ENCODE measurements around the gene PSMD3. TPM values are rescaled to one million over a fixed set of nuclear protein-coding genes. Genes with fewer than 3 reads are reported as not detected.
A peak's percentile ranks its signal among the peaks of the same experiment; 100 is the strongest.

PSMD3 gene
- total and polyA plus RNA-seq, 9 of the 15 experiments (the other 6 are each of a cell fraction or from before 2014, with no cell fraction given), result 2.0 to 251 (median 135) TPM

DNA sequence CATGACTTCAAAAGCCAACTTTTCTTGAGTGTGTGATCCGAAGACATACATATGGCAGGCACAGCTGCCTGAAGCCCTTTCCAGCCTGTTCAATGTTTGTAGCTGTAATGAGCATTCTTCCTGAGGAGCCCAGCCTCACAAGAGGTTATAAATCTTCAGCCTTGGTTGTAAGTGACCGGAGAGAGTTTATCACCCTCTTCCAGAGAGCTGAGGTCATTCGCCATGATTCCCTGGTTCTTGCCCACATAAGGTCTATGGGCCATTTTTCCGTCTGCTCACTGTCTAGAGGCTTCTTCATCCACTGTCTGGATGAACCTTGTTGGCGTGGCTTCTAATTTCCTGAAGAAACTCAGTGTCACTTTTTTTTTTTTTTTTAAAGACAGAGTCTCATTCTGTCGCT lies 24.9 kb downstream of the PSMD3 start (continued):
- TF ChIP-seq, protein P1, sequence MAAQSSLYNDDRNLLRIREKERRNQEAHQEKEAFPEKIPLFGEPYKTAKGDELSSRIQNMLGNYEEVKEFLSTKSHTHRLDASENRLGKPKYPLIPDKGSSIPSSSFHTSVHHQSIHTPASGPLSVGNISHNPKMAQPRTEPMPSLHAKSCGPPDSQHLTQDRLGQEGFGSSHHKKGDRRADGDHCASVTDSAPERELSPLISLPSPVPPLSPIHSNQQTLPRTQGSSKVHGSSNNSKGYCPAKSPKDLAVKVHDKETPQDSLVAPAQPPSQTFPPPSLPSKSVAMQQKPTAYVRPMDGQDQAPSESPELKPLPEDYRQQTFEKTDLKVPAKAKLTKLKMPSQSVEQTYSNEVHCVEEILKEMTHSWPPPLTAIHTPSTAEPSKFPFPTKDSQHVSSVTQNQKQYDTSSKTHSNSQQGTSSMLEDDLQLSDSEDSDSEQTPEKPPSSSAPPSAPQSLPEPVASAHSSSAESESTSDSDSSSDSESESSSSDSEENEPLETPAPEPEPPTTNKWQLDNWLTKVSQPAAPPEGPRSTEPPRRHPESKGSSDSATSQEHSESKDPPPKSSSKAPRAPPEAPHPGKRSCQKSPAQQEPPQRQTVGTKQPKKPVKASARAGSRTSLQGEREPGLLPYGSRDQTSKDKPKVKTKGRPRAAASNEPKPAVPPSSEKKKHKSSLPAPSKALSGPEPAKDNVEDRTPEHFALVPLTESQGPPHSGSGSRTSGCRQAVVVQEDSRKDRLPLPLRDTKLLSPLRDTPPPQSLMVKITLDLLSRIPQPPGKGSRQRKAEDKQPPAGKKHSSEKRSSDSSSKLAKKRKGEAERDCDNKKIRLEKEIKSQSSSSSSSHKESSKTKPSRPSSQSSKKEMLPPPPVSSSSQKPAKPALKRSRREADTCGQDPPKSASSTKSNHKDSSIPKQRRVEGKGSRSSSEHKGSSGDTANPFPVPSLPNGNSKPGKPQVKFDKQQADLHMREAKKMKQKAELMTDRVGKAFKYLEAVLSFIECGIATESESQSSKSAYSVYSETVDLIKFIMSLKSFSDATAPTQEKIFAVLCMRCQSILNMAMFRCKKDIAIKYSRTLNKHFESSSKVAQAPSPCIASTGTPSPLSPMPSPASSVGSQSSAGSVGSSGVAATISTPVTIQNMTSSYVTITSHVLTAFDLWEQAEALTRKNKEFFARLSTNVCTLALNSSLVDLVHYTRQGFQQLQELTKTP (IDR thresholded peaks at IDR 0.05; ENCODE audit: low read depth in 1 of 2, partially characterized antibody in 2 of 2), result no peak
- TF ChIP-seq ZFX (CRISPR knock-in tag; IDR thresholded peaks at IDR 0.05), result no peak
- TF ChIP-seq, protein P2, sequence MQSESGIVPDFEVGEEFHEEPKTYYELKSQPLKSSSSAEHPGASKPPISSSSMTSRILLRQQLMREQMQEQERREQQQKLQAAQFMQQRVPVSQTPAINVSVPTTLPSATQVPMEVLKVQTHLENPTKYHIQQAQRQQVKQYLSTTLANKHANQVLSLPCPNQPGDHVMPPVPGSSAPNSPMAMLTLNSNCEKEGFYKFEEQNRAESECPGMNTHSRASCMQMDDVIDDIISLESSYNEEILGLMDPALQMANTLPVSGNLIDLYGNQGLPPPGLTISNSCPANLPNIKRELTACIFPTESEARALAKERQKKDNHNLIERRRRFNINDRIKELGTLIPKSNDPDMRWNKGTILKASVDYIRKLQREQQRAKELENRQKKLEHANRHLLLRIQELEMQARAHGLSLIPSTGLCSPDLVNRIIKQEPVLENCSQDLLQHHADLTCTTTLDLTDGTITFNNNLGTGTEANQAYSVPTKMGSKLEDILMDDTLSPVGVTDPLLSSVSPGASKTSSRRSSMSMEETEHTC (IDR thresholded peaks at IDR 0.05), result no peak
- TF ChIP-seq ZNF695 (CRISPR knock-in tag; IDR thresholded peaks at IDR 0.05), result no peak
- no peak for TF ChIP-seq ZNF75A (CRISPR knock-in tag; IDR thresholded peaks at IDR 0.05)
- TF ChIP-seq TEAD1 (CRISPR knock-in tag; IDR thresholded peaks at IDR 0.05), result no peak
- TF ChIP-seq RAD21 (CRISPR knock-in tag; conservative IDR thresholded peaks at IDR 0.05 in 1 of 2, IDR thresholded peaks at IDR 0.05 in 1 of 2), result no peak
- TF ChIP-seq PRPF4 (IDR thresholded peaks at IDR 0.05; ENCODE audit: insufficient read depth, low read depth, low read length, poor library complexity, severe bottlenecking), result no peak
- TF ChIP-seq ZNF316 (IDR thresholded peaks at IDR 0.05), result no peak
- no peak for TF ChIP-seq CREBBP (IDR thresholded peaks at IDR 0.05; ENCODE audit: low read depth, low read length)
- no peak for TF ChIP-seq ERF (CRISPR knock-in tag; IDR thresholded peaks at IDR 0.05)
- no peak for TF ChIP-seq BMI1 (IDR thresholded peaks at IDR 0.05; ENCODE audit: low read length)
- TF ChIP-seq SRSF3 (IDR thresholded peaks at IDR 0.05; ENCODE audit: insufficient read depth, low read length), result no peak
- TF ChIP-seq, protein P3, sequence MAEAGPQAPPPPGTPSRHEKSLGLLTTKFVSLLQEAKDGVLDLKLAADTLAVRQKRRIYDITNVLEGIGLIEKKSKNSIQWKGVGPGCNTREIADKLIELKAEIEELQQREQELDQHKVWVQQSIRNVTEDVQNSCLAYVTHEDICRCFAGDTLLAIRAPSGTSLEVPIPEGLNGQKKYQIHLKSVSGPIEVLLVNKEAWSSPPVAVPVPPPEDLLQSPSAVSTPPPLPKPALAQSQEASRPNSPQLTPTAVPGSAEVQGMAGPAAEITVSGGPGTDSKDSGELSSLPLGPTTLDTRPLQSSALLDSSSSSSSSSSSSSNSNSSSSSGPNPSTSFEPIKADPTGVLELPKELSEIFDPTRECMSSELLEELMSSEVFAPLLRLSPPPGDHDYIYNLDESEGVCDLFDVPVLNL (CRISPR knock-in tag; IDR thresholded peaks at IDR 0.05; ENCODE audit: low read depth), result no peak
- TF ChIP-seq, protein P4, sequence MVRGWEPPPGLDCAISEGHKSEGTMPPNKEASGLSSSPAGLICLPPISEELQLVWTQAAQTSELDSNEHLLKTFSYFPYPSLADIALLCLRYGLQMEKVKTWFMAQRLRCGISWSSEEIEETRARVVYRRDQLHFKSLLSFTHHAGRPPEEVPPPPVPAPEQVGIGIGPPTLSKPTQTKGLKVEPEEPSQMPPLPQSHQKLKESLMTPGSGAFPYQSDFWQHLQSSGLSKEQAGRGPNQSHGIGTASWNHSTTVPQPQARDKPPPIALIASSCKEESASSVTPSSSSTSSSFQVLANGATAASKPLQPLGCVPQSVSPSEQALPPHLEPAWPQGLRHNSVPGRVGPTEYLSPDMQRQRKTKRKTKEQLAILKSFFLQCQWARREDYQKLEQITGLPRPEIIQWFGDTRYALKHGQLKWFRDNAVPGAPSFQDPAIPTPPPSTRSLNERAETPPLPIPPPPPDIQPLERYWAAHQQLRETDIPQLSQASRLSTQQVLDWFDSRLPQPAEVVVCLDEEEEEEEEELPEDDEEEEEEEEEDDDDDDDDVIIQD (CRISPR knock-in tag; IDR thresholded peaks at IDR 0.05), result no peak
- no peak for TF ChIP-seq KDM4B (IDR thresholded peaks at IDR 0.05; ENCODE audit: borderline replicate concordance in 2 of 2, low read depth in 1 of 2)
- TF ChIP-seq HMGN3 (IDR thresholded peaks at IDR 0.05; ENCODE audit: borderline replicate concordance, extremely low read depth, insufficient read length, low read depth, low read length), result no peak
- no peak for TF ChIP-seq DDX20 (tag; IDR thresholded peaks at IDR 0.05; ENCODE audit: low read depth)
- no peak for TF ChIP-seq ZBED1 (IDR thresholded peaks at IDR 0.05)
- peak; percentile 85 for TF ChIP-seq ARID1B (IDR thresholded peaks at IDR 0.05)
- no peak for TF ChIP-seq POLR2G (IDR thresholded peaks at IDR 0.05; ENCODE audit: low read depth, low read length)
- no peak for TF ChIP-seq ZNF274 (IDR thresholded peaks at IDR 0.05; ENCODE audit: borderline replicate concordance, low read depth, low read length)

Data from K562 (cell line).